OCI-LY7 (cell line): ENCODE results near the gene LAMA1.

Experiments
- EZH2phosphoT487 ChIP-seq: fragments of 200-600 bp; sonication (generic); IDR thresholded peaks from 2 replicates; pipeline ENCODE4 v1.6.1; 2018; ENCODE audit warnings: low read depth, borderline replicate concordance, mild to moderate bottlenecking, mixed run types, antibody characterized with exemption, low read length, moderate library complexity, mixed read lengths
- TF ChIP-seq, protein P1 (sequence below): fragments of 200-600 bp; sonication (generic); conservative IDR thresholded peaks from 2 replicates; pipeline ENCODE4 v1.5.1; 2014; ENCODE audit warnings: mild to moderate bottlenecking, antibody characterized with exemption, low read length, moderate library complexity, mixed read lengths

GRCh38 chr18:6992761-6993160 is 124.8 kb downstream of the LAMA1 start:
- TF ChIP-seq, protein P1, sequence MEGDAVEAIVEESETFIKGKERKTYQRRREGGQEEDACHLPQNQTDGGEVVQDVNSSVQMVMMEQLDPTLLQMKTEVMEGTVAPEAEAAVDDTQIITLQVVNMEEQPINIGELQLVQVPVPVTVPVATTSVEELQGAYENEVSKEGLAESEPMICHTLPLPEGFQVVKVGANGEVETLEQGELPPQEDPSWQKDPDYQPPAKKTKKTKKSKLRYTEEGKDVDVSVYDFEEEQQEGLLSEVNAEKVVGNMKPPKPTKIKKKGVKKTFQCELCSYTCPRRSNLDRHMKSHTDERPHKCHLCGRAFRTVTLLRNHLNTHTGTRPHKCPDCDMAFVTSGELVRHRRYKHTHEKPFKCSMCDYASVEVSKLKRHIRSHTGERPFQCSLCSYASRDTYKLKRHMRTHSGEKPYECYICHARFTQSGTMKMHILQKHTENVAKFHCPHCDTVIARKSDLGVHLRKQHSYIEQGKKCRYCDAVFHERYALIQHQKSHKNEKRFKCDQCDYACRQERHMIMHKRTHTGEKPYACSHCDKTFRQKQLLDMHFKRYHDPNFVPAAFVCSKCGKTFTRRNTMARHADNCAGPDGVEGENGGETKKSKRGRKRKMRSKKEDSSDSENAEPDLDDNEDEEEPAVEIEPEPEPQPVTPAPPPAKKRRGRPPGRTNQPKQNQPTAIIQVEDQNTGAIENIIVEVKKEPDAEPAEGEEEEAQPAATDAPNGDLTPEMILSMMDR, result no peak
- no peak for TF ChIP-seq EZH2phosphoT487
